ENCODE measurements around the gene ABCA1. TPM values are rescaled to one million over a fixed set of nuclear protein-coding genes. Genes with fewer than 3 reads are reported as not detected.

ABCA1 gene
- total RNA-seq, 4 donors from 2014 or later = 24.5 to 89.1 (median 48.5) TPM

DNA sequence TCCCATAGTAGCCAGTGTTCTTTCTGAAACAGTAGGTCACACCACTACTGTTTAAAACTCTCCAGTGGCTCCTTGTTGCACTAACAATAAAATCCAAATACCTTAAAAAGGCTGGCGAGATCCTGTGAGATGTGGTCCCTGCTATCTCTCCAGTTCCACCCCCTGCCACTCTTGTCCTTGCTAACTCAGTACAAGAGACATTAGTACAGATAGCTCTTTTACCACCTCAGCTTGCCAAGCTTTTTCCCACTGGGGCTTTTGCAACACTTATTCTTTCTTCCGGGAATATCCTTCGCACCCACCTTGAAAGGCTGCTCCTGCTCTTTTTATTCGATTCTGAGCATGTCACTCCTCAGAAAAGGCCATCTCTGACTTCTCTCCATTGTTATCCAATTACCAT lies 149.2 kb downstream of the ABCA1 start:
- DNase-seq (ENCODE audit: low spot score in 2 of 2) = no peak
- Histone ChIP-seq H3K36me3 (peaks cover 11% of the 10 kb centered on the region), H3K9me3 (no peaks in the 10 kb centered on the region), H3K4me3 (no peak overlapping the region), H3K27me3 (no peaks in the 10 kb centered on the region), H3K4me1 (peaks cover 6% of the 10 kb centered on the region), H3K27ac (no peak overlapping the region)
- WGBS = 92% methylated on average over 4 of the region's 4 CpGs
- no peak for TF ChIP-seq EP300 (IDR thresholded peaks at IDR 0.05)
- TF ChIP-seq, protein P1, sequence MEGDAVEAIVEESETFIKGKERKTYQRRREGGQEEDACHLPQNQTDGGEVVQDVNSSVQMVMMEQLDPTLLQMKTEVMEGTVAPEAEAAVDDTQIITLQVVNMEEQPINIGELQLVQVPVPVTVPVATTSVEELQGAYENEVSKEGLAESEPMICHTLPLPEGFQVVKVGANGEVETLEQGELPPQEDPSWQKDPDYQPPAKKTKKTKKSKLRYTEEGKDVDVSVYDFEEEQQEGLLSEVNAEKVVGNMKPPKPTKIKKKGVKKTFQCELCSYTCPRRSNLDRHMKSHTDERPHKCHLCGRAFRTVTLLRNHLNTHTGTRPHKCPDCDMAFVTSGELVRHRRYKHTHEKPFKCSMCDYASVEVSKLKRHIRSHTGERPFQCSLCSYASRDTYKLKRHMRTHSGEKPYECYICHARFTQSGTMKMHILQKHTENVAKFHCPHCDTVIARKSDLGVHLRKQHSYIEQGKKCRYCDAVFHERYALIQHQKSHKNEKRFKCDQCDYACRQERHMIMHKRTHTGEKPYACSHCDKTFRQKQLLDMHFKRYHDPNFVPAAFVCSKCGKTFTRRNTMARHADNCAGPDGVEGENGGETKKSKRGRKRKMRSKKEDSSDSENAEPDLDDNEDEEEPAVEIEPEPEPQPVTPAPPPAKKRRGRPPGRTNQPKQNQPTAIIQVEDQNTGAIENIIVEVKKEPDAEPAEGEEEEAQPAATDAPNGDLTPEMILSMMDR (IDR thresholded peaks at IDR 0.05) = no peak
- TF ChIP-seq POLR2AphosphoS5 (IDR thresholded peaks at IDR 0.05) = no peak
- TF ChIP-seq POLR2A (IDR thresholded peaks at IDR 0.05) = no peak

DNA sequence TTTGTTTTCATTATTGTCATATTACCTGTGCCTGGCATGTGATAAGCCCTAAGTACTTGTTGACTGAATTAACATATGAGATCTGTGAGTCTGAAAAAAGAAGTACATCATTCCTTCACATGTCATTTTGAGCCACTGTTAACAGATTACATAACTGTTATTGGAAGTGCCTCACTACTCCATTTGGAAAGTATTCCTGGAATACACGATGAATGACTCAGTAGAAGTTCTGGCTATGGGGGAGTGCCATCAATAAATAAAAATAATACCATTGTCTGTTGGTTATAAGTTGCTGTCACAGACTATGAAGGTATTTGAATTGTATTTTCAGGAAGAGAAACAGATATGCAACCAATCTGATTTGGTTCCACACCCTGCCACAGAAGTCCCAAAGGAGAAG lies 151.2 kb downstream of the ABCA1 start:
- WGBS = 17% methylated on average over 1 of the region's 1 CpG
- Histone ChIP-seq H3K4me3 (no peak overlapping the region), H3K27ac (no peak overlapping the region), H3K9me3 (no peaks in the 10 kb centered on the region), H3K27me3 (no peaks in the 10 kb centered on the region), H3K36me3 (no peaks in the 10 kb centered on the region), H3K4me1 (peaks cover 6% of the 10 kb centered on the region)
- TF ChIP-seq POLR2AphosphoS5 (IDR thresholded peaks at IDR 0.05) (no peak), EP300 (IDR thresholded peaks at IDR 0.05) (no peak), POLR2A (IDR thresholded peaks at IDR 0.05) (no peak)
- TF ChIP-seq, protein P1 (IDR thresholded peaks at IDR 0.05) = no peak
- no peak for DNase-seq (ENCODE audit: low spot score in 2 of 2)

DNA sequence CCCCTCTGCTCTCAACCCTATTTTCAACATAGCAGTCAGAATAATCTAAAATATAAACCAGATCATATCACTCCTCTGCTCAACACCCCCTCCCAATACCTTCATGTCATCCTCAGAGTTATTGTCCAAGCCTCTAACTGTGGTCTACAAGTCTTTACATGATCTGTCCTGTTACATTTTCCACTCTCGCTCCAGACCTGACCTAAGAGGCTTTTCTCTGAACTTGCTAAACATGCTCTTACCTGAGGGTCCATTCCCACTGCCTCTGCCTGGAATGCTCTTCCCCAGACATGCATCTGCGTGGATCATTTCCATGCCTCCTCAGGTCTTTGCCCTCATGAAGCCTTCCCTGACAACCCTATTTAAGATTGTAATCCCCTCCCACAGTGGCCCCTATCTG lies 152.0 kb downstream of the ABCA1 start:
- Histone ChIP-seq H3K4me3 (no peak overlapping the region), H3K4me1 (peaks cover 6% of the 10 kb centered on the region), H3K36me3 (no peaks in the 10 kb centered on the region), H3K27me3 (no peaks in the 10 kb centered on the region), H3K9me3 (no peaks in the 10 kb centered on the region), H3K27ac (no peak overlapping the region)
- TF ChIP-seq EP300 (IDR thresholded peaks at IDR 0.05) (no peak), POLR2AphosphoS5 (IDR thresholded peaks at IDR 0.05) (no peak), POLR2A (IDR thresholded peaks at IDR 0.05) (no peak)
- TF ChIP-seq, protein P1 (IDR thresholded peaks at IDR 0.05) = no peak
- no peak for DNase-seq (ENCODE audit: low spot score in 2 of 2)
- WGBS = 93% methylated on average over 2 of the region's 2 CpGs

DNA sequence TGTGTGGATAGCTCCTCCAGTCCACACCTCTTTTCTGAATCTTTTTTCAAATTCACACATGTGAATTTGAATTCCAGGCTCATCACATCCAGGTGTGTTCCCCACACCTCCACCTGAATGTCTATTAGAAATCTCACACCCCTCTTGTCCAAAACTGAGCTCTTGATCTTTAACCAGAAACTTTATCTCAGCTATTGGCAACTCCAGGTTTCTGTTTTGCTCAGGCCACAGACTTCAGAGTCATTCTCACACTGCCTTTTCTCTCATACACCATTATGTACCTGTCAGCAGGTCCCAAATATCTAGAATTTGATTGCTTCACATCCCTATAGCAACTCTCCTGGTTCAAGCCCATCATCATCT lies 152.4 kb downstream of the ABCA1 start:
- no peaks in the 10 kb centered on the region for H3K27me3 ChIP-seq
- no peaks in the 10 kb centered on the region for H3K36me3 ChIP-seq
- H3K9me3 ChIP-seq = no peaks in the 10 kb centered on the region
- TF ChIP-seq POLR2A (IDR thresholded peaks at IDR 0.05) (no peak), EP300 (IDR thresholded peaks at IDR 0.05) (no peak), POLR2AphosphoS5 (IDR thresholded peaks at IDR 0.05) (no peak)
- TF ChIP-seq, protein P1 (IDR thresholded peaks at IDR 0.05) = no peak
- H3K4me1 ChIP-seq = peaks cover 6% of the 10 kb centered on the region
- no peak for DNase-seq (ENCODE audit: low spot score in 2 of 2)
- H3K4me3 ChIP-seq = no peak overlapping the region
- H3K27ac ChIP-seq = no peak overlapping the region

DNA sequence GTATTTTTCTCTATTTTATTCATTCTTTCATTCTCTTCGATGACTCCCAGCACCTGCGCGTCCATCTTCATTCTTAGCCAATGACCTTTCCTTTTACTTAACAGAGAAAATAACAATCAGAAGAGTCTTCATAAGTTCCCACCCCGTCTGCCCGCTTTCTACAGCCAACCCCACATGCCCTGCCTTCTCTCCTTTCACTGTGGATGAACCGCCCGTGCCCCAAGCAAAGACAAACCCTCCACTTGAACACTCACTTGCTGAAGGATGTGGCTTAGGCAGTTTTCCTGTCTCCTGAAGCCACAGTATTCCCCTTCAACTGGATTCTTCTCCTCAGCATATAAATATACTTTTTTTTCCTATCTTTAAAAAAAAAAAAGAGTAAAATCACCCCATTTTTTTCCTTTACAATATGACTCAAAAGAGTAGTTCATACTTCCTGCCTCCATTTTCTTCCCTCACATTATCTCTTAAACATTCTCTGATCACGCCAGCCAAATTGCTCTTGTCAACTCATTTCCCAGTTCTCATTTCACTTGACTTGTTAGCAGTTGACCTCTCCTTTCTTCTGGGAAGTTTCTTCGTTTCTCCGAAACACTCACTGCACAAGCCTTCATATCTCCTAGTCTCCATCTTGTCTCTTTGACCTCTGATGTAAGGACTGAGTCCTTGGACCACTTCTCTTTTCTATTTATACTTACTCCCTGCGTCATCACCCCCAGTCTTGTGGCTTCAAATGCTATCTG lies 153.0 kb downstream of the ABCA1 start:
- no peak for DNase-seq (ENCODE audit: low spot score in 2 of 2)
- TF ChIP-seq POLR2A (IDR thresholded peaks at IDR 0.05) (no peak), EP300 (IDR thresholded peaks at IDR 0.05) (no peak), POLR2AphosphoS5 (IDR thresholded peaks at IDR 0.05) (no peak)
- TF ChIP-seq, protein P1 (IDR thresholded peaks at IDR 0.05) = no peak
- WGBS = 76% methylated on average over 11 of the region's 11 CpGs
- Histone ChIP-seq H3K4me3 (no peak overlapping the region), H3K36me3 (no peaks in the 10 kb centered on the region), H3K9me3 (no peaks in the 10 kb centered on the region), H3K4me1 (peaks cover 6% of the 10 kb centered on the region), H3K27ac (no peak overlapping the region), H3K27me3 (no peaks in the 10 kb centered on the region)
